GM12872 (cell line): ENCODE data around the gene GYG1.

ENCODE experiments used
- CTCF ChIP-seq: IDR thresholded peaks from 3 replicates; pipeline ENCODE4 v1.5.1; 2011; ENCODE audit warnings: low read depth, mild to moderate bottlenecking, low read length, moderate library complexity; ENCODE audit not compliant: insufficient read depth

The GYG1 gene

GRCh38 chr3:148953094-148953493, 38.2 kb upstream of the GYG1 start:
- TF ChIP-seq CTCF: no peak

GRCh38 chr3:148954981-148955380, 36.4 kb upstream of the GYG1 start:
- TF ChIP-seq CTCF: no peak

GRCh38 chr3:148955544-148956346, 35.6 kb upstream of the GYG1 start:
- TF ChIP-seq CTCF: peak; percentile 63

GRCh38 chr3:148957586-148957985, 33.8 kb upstream of the GYG1 start:
- TF ChIP-seq CTCF: peak; percentile 39; the same call in 1 of the 3 replicates

GRCh38 chr3:148958696-148959095, 32.6 kb upstream of the GYG1 start:
- no peak for TF ChIP-seq CTCF

GRCh38 chr3:148962513-148962912, 28.8 kb upstream of the GYG1 start:
- 0 out of 3 replicates have a peak, but pooled peaks have one; percentile 8 for TF ChIP-seq CTCF

GRCh38 chr3:148964809-148965208, 26.5 kb upstream of the GYG1 start:
- TF ChIP-seq CTCF: no peak

- no peak for TF ChIP-seq CTCF
Observed at GRCh38 chr3:148968321-148968720, 23.0 kb upstream of the GYG1 start.
